Measurements from ENCODE around the gene ELOVL4. TPM values are rescaled to one million over a fixed set of nuclear protein-coding genes. Genes with fewer than 3 reads are reported as not detected.

ELOVL4 gene
- total and polyA plus RNA-seq, 8 donors = 0.12 to 5.8 (median 1.9) TPM; not detected in 1

DNA sequence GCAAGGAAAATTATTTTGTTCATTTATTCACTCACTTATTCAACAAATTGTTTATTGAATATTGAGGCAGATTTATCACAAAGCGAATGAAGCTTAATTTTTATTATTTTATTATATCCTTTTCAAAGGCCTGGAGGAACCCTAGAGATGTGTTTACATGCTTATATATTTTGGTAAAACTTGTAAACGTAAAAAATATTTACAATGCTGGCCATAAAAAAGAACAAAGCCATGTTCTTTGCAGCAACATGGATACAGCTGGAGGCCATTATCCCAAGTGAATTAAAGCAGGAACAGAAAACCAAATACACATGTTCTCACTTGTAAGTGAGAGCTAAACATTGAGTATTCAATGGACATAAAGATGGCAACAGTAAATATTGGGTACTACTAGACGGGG, 58.8 kb downstream of the ELOVL4 start:
- Histone ChIP-seq H3K36me3 (no peaks in the 10 kb centered on the region), H3K9me3 (peaks cover 0 to 9% (median 7%) of the 10 kb centered on the region in 4 donors), H3K4me3 (no peak overlapping the region), H3K4me1 (no peaks in the 10 kb centered on the region), H3K27me3 (no peaks in the 10 kb centered on the region), H3K27ac (no peak overlapping the region)
- WGBS, 5 donors = 27 to 87% (median 60%) methylated on average over 2 to 3 of the region's 3 CpGs
- intact Hi-C loops (cut with DNase I; ENCODE audit: low total_unique reads) = no loop called here
- TF ChIP-seq, protein P1, sequence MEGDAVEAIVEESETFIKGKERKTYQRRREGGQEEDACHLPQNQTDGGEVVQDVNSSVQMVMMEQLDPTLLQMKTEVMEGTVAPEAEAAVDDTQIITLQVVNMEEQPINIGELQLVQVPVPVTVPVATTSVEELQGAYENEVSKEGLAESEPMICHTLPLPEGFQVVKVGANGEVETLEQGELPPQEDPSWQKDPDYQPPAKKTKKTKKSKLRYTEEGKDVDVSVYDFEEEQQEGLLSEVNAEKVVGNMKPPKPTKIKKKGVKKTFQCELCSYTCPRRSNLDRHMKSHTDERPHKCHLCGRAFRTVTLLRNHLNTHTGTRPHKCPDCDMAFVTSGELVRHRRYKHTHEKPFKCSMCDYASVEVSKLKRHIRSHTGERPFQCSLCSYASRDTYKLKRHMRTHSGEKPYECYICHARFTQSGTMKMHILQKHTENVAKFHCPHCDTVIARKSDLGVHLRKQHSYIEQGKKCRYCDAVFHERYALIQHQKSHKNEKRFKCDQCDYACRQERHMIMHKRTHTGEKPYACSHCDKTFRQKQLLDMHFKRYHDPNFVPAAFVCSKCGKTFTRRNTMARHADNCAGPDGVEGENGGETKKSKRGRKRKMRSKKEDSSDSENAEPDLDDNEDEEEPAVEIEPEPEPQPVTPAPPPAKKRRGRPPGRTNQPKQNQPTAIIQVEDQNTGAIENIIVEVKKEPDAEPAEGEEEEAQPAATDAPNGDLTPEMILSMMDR (IDR thresholded peaks at IDR 0.05) = no peak
- TF ChIP-seq POLR2A (IDR thresholded peaks at IDR 0.05) (no peak), POLR2AphosphoS5 (IDR thresholded peaks at IDR 0.05) (no peak), EP300 (IDR thresholded peaks at IDR 0.05) (no peak)
- DNase-seq = no peak

DNA sequence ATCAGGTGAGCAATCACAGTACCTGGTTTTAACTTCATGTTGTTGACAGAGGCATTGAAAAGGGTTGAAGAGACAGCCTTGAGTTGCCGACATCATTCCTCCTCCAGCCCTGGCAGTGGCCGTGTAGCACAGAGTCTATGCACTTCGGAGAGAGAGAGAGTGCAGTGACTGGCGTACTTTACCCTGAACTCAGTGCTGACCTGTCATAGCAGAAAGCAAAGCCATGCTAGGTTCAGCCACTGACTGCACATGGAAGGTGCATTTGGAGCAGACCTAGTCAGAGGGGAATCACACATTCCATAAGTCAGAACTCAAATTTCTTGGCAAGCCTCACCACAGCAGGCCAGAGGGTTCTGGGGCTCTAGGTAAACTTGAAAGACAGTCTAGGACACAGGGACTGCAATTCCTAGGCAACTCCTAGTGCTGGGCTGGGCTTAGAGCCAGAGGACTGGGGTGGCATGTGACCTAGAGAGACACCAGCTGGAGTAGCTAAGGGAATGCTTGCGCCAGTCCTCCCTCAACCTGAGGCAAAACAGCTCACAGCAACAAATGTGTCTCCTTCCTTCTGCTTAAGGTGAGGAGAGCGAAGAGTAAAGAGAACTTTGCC, 69.1 kb downstream of the ELOVL4 start:
- WGBS, 5 donors = 79 to 91% (median 85%) methylated on average over 5 to 6 of the region's 6 CpGs
- Histone ChIP-seq H3K27me3 (no peaks in the 10 kb centered on the region), H3K9me3 (peaks cover 0 to 5% (median 0%) of the 10 kb centered on the region in 4 donors), H3K4me3 (no peak overlapping the region), H3K4me1 (no peaks in the 10 kb centered on the region), H3K27ac (no peak overlapping the region), H3K36me3 (no peaks in the 10 kb centered on the region)
- DNase-seq = peak in 1 of 2 donors; percentile 52
- intact Hi-C loops (cut with DNase I; ENCODE audit: low total_unique reads) = no loop called here
- TF ChIP-seq POLR2AphosphoS5 (IDR thresholded peaks at IDR 0.05) (no peak), POLR2A (IDR thresholded peaks at IDR 0.05) (no peak), EP300 (IDR thresholded peaks at IDR 0.05) (no peak)
- TF ChIP-seq, protein P1 (IDR thresholded peaks at IDR 0.05) = no peak

DNA sequence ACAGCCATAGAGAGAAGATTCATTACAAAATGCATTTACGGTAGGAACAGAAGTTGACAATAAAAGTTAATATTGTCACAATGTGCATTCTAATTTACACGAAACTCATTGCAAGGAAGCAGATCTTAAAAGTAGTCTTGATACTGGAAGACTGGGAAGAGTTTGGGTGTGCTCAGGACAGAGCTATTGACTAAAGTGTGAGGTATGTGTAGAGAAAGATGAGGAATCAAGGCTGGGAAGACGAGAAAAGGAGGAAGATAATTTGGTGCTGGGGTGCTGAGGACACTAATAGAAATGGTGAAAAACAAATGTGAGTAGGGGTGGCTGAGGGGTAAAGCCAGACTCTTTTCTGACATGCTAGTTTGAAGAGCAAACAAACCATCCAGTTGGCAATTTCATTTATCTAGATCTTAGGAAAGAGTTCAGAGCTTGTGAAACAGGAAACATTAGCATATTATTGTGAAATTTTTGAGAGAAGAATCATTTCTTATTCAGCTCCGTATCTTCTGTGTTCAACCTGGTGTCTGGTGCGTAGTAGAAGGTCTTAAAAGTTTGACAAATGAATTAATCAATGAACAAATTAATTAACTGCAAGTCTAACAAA, 72.7 kb downstream of the ELOVL4 start:
- TF ChIP-seq POLR2A (IDR thresholded peaks at IDR 0.05) = no peak
- no peak for TF ChIP-seq EP300 (IDR thresholded peaks at IDR 0.05)
- TF ChIP-seq, protein P1 (IDR thresholded peaks at IDR 0.05) = no peak
- no peak for TF ChIP-seq POLR2AphosphoS5 (IDR thresholded peaks at IDR 0.05)
- H3K27ac ChIP-seq = no peak overlapping the region
- intact Hi-C loops (cut with DNase I; ENCODE audit: low total_unique reads) = no loop called here
- DNase-seq = no peak
- H3K36me3 ChIP-seq = no peaks in the 10 kb centered on the region
- H3K27me3 ChIP-seq = no peaks in the 10 kb centered on the region
- H3K4me1 ChIP-seq = peaks cover under 1 to 10% (median 7%) of the 10 kb centered on the region in 4 donors
- H3K9me3 ChIP-seq = no peaks in the 10 kb centered on the region
- no peak overlapping the region for H3K4me3 ChIP-seq
- WGBS, 5 donors = 71 to 86% (median 86%) methylated on average over 5 of the region's 5 CpGs

DNA sequence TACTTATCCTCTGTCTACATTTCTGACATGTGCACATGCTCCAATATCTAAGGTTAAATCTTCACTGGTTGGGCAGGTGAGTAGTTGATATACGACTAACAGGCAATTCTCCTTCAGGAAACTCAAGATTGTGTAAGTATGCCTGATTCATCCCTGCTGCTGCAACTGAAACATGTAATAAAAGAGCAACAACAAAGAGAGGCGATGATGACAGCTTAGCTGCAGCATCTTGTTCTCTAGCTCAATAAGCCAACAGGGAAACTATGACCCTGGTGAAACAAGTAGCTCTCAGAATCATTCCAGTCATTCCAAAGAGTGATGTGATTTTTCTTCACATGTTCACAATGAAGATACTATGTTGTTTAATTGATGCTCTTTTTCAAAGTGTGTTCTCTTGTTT, 74.4 kb downstream of the ELOVL4 start:
- no peaks in the 10 kb centered on the region for H3K9me3 ChIP-seq
- WGBS, 5 donors = 70 to 92% (median 83%) methylated on average over 2 of the region's 2 CpGs
- intact Hi-C loops (cut with DNase I; ENCODE audit: low total_unique reads) = no loop called here
- no peaks in the 10 kb centered on the region for H3K27me3 ChIP-seq
- peaks cover 9 to 25% (median 15%) of the 10 kb centered on the region in 4 donors for H3K4me1 ChIP-seq
- TF ChIP-seq POLR2AphosphoS5 (IDR thresholded peaks at IDR 0.05) (no peak), EP300 (IDR thresholded peaks at IDR 0.05) (no peak), POLR2A (IDR thresholded peaks at IDR 0.05) (no peak)
- TF ChIP-seq, protein P1 (IDR thresholded peaks at IDR 0.05) = no peak
- no peaks in the 10 kb centered on the region for H3K36me3 ChIP-seq
- DNase-seq = no peak
- no peak overlapping the region for H3K4me3 ChIP-seq
- no peak overlapping the region for H3K27ac ChIP-seq

Measured in stomach (tissue), 9 donors.